Mesothelial cell of epicardium (in vitro differentiated cells): ENCODE data around the gene CDH2. TPM values are rescaled to one million over a fixed set of nuclear protein-coding genes. Genes with fewer than 3 reads are reported as not detected.

Source experiments
- DNase-seq, 2 experiments: peaks; one replicate each; pipeline ENCODE4 v3.0.0; 2021; ENCODE audit warnings: low spot score in 2 of 2; ENCODE audit not compliant: unreplicated experiment in 2 of 2
- H3K27ac Mint-ChIP-seq: 2 replicates; pipeline ENCODE4 v1.8.0; 2021; ENCODE audit warnings: mixed read lengths
- H3K27me3 Mint-ChIP-seq: 2 replicates; pipeline ENCODE4 v1.8.0; 2021; ENCODE audit warnings: low read depth, mixed read lengths
- H3K36me3 Mint-ChIP-seq: 2 replicates; pipeline ENCODE4 v1.8.0; 2021; ENCODE audit warnings: mixed read lengths
- H3K4me1 Mint-ChIP-seq: 2 replicates; pipeline ENCODE4 v1.8.0; 2021; ENCODE audit warnings: mixed read lengths
- H3K4me3 Mint-ChIP-seq: 2 replicates; pipeline ENCODE4 v1.8.0; 2021; ENCODE audit warnings: mild to moderate bottlenecking, moderate library complexity, mixed read lengths
- H3K9me3 Mint-ChIP-seq: 2 replicates; pipeline ENCODE4 v1.8.0; 2021; ENCODE audit warnings: mixed read lengths
- CTCF ChIP-seq: fragments of 200-600 bp; sonication (generic); IDR thresholded peaks from one replicate; pipeline ENCODE4 v1.5.0; 2021; ENCODE audit warnings: antibody characterized with exemption; ENCODE audit not compliant: unreplicated experiment
- total RNA-seq: library from RNA; stranded (reverse); gene quantifications from 3 replicates; pipeline ENCODE4 v1.2.1, GENCODE V29; 2021

Gene CDH2
- total RNA-seq, 1 donor from 2014 or later: 46.6 TPM

- Mint-ChIP-seq H3K27ac (no peak overlapping the region), H3K4me1 (peaks cover 4% of the 10 kb centered on the region), H3K27me3 (no peaks in the 10 kb centered on the region), H3K9me3 (no peaks in the 10 kb centered on the region), H3K4me3 (no peak overlapping the region), H3K36me3 (peaks cover 2% of the 10 kb centered on the region)
- DNase-seq: no peak
- TF ChIP-seq CTCF: no peak
Measured at GRCh38 chr18:28132084-28132483, 44.8 kb downstream of the CDH2 start.

- DNase-seq: no peak
- Mint-ChIP-seq H3K36me3 (no peaks in the 10 kb centered on the region), H3K4me3 (no peak overlapping the region), H3K27ac (no peak overlapping the region), H3K9me3 (no peaks in the 10 kb centered on the region), H3K4me1 (peaks cover 5% of the 10 kb centered on the region), H3K27me3 (no peaks in the 10 kb centered on the region)
- TF ChIP-seq CTCF: no peak
Measured at GRCh38 chr18:28128659-28128980, 48.3 kb downstream of the CDH2 start.

- Mint-ChIP-seq H3K36me3 (no peaks in the 10 kb centered on the region), H3K4me1 (peaks cover 5% of the 10 kb centered on the region), H3K4me3 (no peak overlapping the region), H3K27ac (no peak overlapping the region), H3K9me3 (no peaks in the 10 kb centered on the region), H3K27me3 (no peaks in the 10 kb centered on the region)
- no peak for TF ChIP-seq CTCF
- DNase-seq: no peak
Measured at GRCh38 chr18:28127763-28128658, 48.9 kb downstream of the CDH2 start.

GRCh38 chr18:28127228-28127627, 49.7 kb downstream of the CDH2 start:
- H3K36me3 Mint-ChIP-seq: no peaks in the 10 kb centered on the region
- H3K27me3 Mint-ChIP-seq: no peaks in the 10 kb centered on the region
- H3K27ac Mint-ChIP-seq: no peak overlapping the region
- TF ChIP-seq CTCF: no peak
- H3K4me1 Mint-ChIP-seq: peaks cover 9% of the 10 kb centered on the region
- H3K9me3 Mint-ChIP-seq: no peaks in the 10 kb centered on the region
- DNase-seq: no peak
- no peak overlapping the region for H3K4me3 Mint-ChIP-seq

GRCh38 chr18:28126768-28127167, 50.2 kb downstream of the CDH2 start:
- Mint-ChIP-seq H3K36me3 (no peaks in the 10 kb centered on the region), H3K4me3 (no peak overlapping the region), H3K27ac (no peak overlapping the region), H3K9me3 (no peaks in the 10 kb centered on the region), H3K27me3 (no peaks in the 10 kb centered on the region), H3K4me1 (peaks cover 12% of the 10 kb centered on the region)
- DNase-seq: no peak
- TF ChIP-seq CTCF: no peak
